CD4-positive, alpha-beta T cell (primary cell): ENCODE measurements around the gene PLD6. TPM values are rescaled to one million over a fixed set of nuclear protein-coding genes. Genes with fewer than 3 reads are reported as not detected.
A peak's percentile ranks its signal among the peaks of the same experiment; 100 is the strongest.

Source experiments
- ATAC-seq: fragments of 200-7000 bp; cut with Tn5 transposase; one replicate; pipeline ENCODE4 v1.10.0; 2022; ENCODE audit warnings: mild to moderate bottlenecking; ENCODE audit not compliant: poor library complexity
- CTCF ChIA-PET: fragments of 350-600 bp; sonication (Branson Sonifier 250); formaldehyde crosslinking; loops from one replicate; lab custom pipeline; 2021; ENCODE audit warnings: antibody characterized with exemption, inconsistent platforms; lab: Charles Lee
- POLR2A ChIA-PET: fragments of 350-600 bp; sonication (Branson Sonifier 250); formaldehyde crosslinking; loops from one replicate; lab custom pipeline; 2021; ENCODE audit warnings: antibody characterized with exemption, inconsistent platforms; lab: Charles Lee
- DNase-seq, 14 experiments: peaks; one replicate each; pipeline ENCODE4 v3.0.0-alpha.2; 2013 to 2020; ENCODE audit warnings: mixed read lengths in 2 of 14
- H3K27ac ChIP-seq, 2 donors: one replicate each; pipeline versions ENCODE4 v1.5.1 to v1.7.0; 2013; ENCODE audit warnings: low read length in 2 of 2, low read depth in 1 of 2, mild to moderate bottlenecking in 1 of 2
- H3K27me3 ChIP-seq, 2 experiments: 1 replicate in 1 of 2; 2 replicates in 1 of 2; pipeline versions ENCODE4 v1.6.1 to v1.7.0; 2013; ENCODE audit warnings: low read length in 2 of 2, control low read depth in 1 of 2, mild to moderate bottlenecking in 1 of 2, moderate library complexity in 1 of 2; ENCODE audit not compliant: insufficient read depth in 2 of 2, control insufficient read depth in 1 of 2
- H3K36me3 ChIP-seq: one replicate; pipeline ENCODE4 v1.6.1; 2013; ENCODE audit warnings: low read length, control low read depth; ENCODE audit not compliant: insufficient read depth
- H3K4me1 ChIP-seq: one replicate; pipeline ENCODE4 v1.6.1; 2013; ENCODE audit warnings: low read length, control low read depth; ENCODE audit not compliant: insufficient read depth
- H3K4me3 ChIP-seq: one replicate; pipeline ENCODE4 v1.5.1; 2013; ENCODE audit warnings: mild to moderate bottlenecking, low read length, moderate library complexity
- H3K9me3 ChIP-seq, 2 experiments: 1 replicate in 1 of 2; 2 replicates in 1 of 2; pipeline versions ENCODE4 v1.6.1 to v1.7.0; 2013; ENCODE audit warnings: low read length in 2 of 2, mild to moderate bottlenecking in 2 of 2, control low read depth in 1 of 2, moderate library complexity in 1 of 2; ENCODE audit not compliant: control insufficient read depth in 1 of 2, insufficient read depth in 1 of 2
- H3K27ac Mint-ChIP-seq: one replicate; pipeline ENCODE4 v1.8.0; 2020; ENCODE audit warnings: mixed read lengths
- H3K27me3 Mint-ChIP-seq: one replicate; pipeline ENCODE4 v1.8.0; 2021; ENCODE audit warnings: mixed read lengths
- H3K36me3 Mint-ChIP-seq: one replicate; pipeline ENCODE4 v1.8.0; 2021; ENCODE audit warnings: low read depth, mixed read lengths
- H3K4me1 Mint-ChIP-seq: one replicate; pipeline ENCODE4 v1.8.0; 2021; ENCODE audit warnings: low read depth, mixed read lengths
- H3K4me3 Mint-ChIP-seq: one replicate; pipeline ENCODE4 v1.8.0; 2020; ENCODE audit warnings: mild to moderate bottlenecking, mixed read lengths
- H3K9me3 Mint-ChIP-seq: one replicate; pipeline ENCODE4 v1.8.0; 2020; ENCODE audit warnings: mixed read lengths
- intact Hi-C, 2 experiments: fragments of 100-400 bp; cut with DNase I in 1 of 2; cut with micrococcal nuclease in 1 of 2; formaldehyde crosslinking; loops; one replicate each; pipeline versions ENCODE4 v1.15.1 to v1.9.0; 2023 to 2025; cut with DNase I, micrococcal nuclease
- total RNA-seq, 174 experiments: library from RNA in 2 of 174; stranded (reverse) in 2 of 174; gene quantifications; one replicate each; pipeline ENCODE4 v1.2.3 and lab custom pipeline; 2021 to 2026
- TF ChIP-seq, protein P1 (sequence below): fragments of 200-600 bp; IDR thresholded peaks from one replicate; pipeline ENCODE4 v1.8.0; 2022; ENCODE audit warnings: antibody characterized with exemption, mild to moderate bottlenecking

Gene PLD6
- total RNA-seq, 2 experiments from 2014 or later: 7.1 to 7.5 TPM

GRCh38 chr17:17235212-17236174, 29.4 kb upstream of the PLD6 start:
- peaks cover 41% of the 10 kb centered on the region for H3K36me3 Mint-ChIP-seq
- peaks cover 22% of the 10 kb centered on the region for H3K36me3 ChIP-seq
- POLR2A ChIA-PET: interaction anchor here (1.2 to 2.5 kb wide), 4 partner anchors 20 to 60 kb away, joined by 3 to 14 read pairs (median 6); partner anchors contain the start of gene COPS3
- H3K27me3 Mint-ChIP-seq: no peaks in the 10 kb centered on the region
- H3K27me3 ChIP-seq: no peaks in the 10 kb centered on the region
- H3K4me3 ChIP-seq: peak overlapping the region; percentile 99
- no peaks in the 10 kb centered on the region for H3K9me3 Mint-ChIP-seq
- H3K4me1 Mint-ChIP-seq: peaks cover 35% of the 10 kb centered on the region
- peak overlapping the region; percentile 96 for H3K4me3 Mint-ChIP-seq
- H3K4me1 ChIP-seq: peaks cover 26% of the 10 kb centered on the region
- intact Hi-C loops: loop anchor here (2.0 to 5.0 kb wide), 5 partner anchors 45 to 193 kb away; partner anchors contain the start of genes COPS3 (in 1 of the 2), MPRIP (in 1 of the 2) and NT5M (in 1 of the 2)
- DNase-seq (peak in 1 of 14 experiments; percentile 13), ATAC-seq (no peak)
- TF ChIP-seq, protein P1, sequence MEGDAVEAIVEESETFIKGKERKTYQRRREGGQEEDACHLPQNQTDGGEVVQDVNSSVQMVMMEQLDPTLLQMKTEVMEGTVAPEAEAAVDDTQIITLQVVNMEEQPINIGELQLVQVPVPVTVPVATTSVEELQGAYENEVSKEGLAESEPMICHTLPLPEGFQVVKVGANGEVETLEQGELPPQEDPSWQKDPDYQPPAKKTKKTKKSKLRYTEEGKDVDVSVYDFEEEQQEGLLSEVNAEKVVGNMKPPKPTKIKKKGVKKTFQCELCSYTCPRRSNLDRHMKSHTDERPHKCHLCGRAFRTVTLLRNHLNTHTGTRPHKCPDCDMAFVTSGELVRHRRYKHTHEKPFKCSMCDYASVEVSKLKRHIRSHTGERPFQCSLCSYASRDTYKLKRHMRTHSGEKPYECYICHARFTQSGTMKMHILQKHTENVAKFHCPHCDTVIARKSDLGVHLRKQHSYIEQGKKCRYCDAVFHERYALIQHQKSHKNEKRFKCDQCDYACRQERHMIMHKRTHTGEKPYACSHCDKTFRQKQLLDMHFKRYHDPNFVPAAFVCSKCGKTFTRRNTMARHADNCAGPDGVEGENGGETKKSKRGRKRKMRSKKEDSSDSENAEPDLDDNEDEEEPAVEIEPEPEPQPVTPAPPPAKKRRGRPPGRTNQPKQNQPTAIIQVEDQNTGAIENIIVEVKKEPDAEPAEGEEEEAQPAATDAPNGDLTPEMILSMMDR: no peak
- H3K27ac ChIP-seq: no peak overlapping the region
- CTCF ChIA-PET: no interaction called here
- peak overlapping the region; percentile 98 for H3K27ac Mint-ChIP-seq
- no peaks in the 10 kb centered on the region for H3K9me3 ChIP-seq

GRCh38 chr17:17232303-17232621, 26.1 kb upstream of the PLD6 start:
- POLR2A ChIA-PET: no interaction called here
- peaks cover 67% of the 10 kb centered on the region for H3K36me3 Mint-ChIP-seq

GRCh38 chr17:17231621-17232302, 25.6 kb upstream of the PLD6 start:
- ATAC-seq: no peak
- Mint-ChIP-seq H3K4me3 (no peak overlapping the region), H3K4me1 (peaks cover 24% of the 10 kb centered on the region), H3K27ac (no peak overlapping the region), H3K9me3 (no peaks in the 10 kb centered on the region), H3K36me3 (peaks cover 69% of the 10 kb centered on the region), H3K27me3 (no peaks in the 10 kb centered on the region)
- TF ChIP-seq, protein P1: no peak
- Histone ChIP-seq H3K27me3 (no peaks in the 10 kb centered on the region), H3K36me3 (peaks cover 57% of the 10 kb centered on the region), H3K9me3 (no peaks in the 10 kb centered on the region), H3K27ac (no peak overlapping the region), H3K4me3 (no peak overlapping the region), H3K4me1 (peaks cover 17% of the 10 kb centered on the region)
- CTCF ChIA-PET: no interaction called here
- POLR2A ChIA-PET: no interaction called here
- DNase-seq: no peak
- intact Hi-C loops: no loop called here

More at GRCh38 chr17:17232303-17232621, 26.1 kb upstream of the PLD6 start:
- peak overlapping the region; percentile 20 for H3K4me3 Mint-ChIP-seq
- no peaks in the 10 kb centered on the region for H3K9me3 Mint-ChIP-seq
- TF ChIP-seq, protein P1: no peak
- H3K9me3 ChIP-seq: no peaks in the 10 kb centered on the region
- peak overlapping the region; percentile 24 for H3K27ac Mint-ChIP-seq
- H3K27me3 ChIP-seq: no peaks in the 10 kb centered on the region
- H3K27ac ChIP-seq: no peak overlapping the region
- intact Hi-C loops: no loop called here
- no peak overlapping the region for H3K4me3 ChIP-seq
- ATAC-seq (no peak), DNase-seq (no peak)
- no peaks in the 10 kb centered on the region for H3K27me3 Mint-ChIP-seq
- peaks cover 52% of the 10 kb centered on the region for H3K36me3 ChIP-seq
- CTCF ChIA-PET: no interaction called here
- peaks cover 17% of the 10 kb centered on the region for H3K4me1 ChIP-seq
- H3K4me1 Mint-ChIP-seq: peaks cover 27% of the 10 kb centered on the region
